NOMO-1 treated with DMSO at 0.1 percent for 48 hours (cell line): ENCODE results near the gene LANCL2.
A peak's percentile ranks its signal among the peaks of the same experiment; 100 is the strongest.
"Not testable (repeated sequence)": the region's sequence is repeated elsewhere in the genome, so short reads cannot be mapped to it uniquely, and the experiment has no call there.

Experiments
- DNase-seq: peaks from one replicate; lab custom pipeline; 2025; ENCODE audit not compliant: unreplicated experiment; lab: John Stamatoyannopoulos, UW

LANCL2 gene, protein sequence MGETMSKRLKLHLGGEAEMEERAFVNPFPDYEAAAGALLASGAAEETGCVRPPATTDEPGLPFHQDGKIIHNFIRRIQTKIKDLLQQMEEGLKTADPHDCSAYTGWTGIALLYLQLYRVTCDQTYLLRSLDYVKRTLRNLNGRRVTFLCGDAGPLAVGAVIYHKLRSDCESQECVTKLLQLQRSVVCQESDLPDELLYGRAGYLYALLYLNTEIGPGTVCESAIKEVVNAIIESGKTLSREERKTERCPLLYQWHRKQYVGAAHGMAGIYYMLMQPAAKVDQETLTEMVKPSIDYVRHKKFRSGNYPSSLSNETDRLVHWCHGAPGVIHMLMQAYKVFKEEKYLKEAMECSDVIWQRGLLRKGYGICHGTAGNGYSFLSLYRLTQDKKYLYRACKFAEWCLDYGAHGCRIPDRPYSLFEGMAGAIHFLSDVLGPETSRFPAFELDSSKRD

DNA sequence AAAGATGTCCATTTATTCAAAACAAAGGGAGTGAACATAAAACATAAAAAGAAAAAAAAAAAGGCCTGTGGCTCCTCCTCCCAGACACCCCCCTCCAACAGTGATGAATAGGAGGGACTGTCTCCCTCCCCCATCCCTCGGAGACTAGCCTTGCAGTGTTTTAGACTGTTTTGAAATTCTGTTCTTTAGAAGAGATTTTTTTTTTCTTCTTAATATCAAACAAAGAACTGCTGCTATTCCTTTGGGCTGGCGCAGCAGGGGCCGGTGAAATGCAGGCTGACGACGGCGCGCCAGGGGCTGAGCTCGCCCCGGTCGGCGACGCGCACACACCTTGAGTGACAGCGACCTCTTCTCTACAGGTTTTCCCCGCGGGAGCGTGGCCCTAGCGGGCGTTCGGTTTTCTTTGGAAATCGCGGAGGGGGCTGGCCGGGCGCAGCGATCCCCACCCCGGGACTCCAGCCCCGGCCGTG, at the start of gene LANCL2:
Gene LANCL2 (plus strand): TSS at position 133 of the 470 bp plus-strand sequence. CDS start 689 bp downstream, outside the sequence.
- DNase-seq = peak; percentile 47

DNA sequence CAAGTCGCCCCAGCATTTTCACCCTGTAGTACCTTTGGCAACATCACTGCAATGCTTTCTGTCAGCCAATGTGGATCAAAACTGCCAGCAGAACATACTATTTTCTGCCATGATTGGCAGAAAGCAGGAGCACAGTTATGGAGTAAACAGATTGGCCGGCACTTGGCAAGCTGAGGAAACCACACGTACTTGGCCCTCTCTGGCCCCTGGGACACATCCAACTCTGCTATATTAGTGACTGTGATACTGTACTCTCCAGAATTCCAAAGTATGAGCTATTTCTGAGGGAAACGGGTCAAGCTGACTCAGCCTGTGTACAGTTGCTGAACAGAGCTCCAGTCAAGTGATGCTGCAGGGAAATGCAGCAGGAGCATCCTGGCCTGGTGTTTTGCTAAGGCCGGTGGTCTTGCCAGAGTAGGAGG, 39.8 kb upstream of the LANCL2 start:
- no peak for DNase-seq

DNA sequence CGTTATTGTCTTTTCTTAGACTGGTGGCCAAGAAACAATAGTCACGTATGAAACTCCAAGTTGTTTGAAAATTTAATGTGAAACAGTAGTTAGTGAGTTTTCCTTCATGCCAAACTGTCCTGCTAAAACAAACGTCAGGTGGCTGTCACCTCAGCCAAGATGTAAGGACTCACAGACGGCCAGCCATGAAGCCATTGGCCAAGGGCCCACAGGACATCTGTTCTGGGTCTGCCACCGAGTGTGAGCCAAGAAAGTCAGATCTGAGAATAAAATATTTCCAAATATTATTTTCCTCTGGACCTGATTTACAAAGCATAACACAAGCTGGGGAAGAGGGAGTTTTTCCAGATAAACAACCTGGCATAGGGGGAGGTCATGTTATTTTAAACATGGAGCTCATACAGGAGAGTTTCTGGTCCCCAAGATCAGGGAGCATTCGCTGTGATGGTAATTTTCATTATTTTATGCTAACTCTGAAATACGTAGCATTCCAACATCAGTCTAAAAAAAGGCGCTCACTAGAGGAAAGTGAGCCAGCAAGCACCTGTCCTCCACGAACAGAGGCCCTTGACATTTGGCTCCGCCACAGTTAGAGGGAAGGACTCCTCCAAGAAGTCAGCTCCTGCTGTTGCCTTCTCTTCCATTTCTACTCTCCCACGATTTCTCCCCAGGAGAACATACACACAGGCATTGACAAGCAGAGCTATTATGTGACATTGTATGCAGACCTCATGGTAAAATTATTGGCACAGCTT, 38.9 kb upstream of the LANCL2 start:
- DNase-seq = no peak

DNA sequence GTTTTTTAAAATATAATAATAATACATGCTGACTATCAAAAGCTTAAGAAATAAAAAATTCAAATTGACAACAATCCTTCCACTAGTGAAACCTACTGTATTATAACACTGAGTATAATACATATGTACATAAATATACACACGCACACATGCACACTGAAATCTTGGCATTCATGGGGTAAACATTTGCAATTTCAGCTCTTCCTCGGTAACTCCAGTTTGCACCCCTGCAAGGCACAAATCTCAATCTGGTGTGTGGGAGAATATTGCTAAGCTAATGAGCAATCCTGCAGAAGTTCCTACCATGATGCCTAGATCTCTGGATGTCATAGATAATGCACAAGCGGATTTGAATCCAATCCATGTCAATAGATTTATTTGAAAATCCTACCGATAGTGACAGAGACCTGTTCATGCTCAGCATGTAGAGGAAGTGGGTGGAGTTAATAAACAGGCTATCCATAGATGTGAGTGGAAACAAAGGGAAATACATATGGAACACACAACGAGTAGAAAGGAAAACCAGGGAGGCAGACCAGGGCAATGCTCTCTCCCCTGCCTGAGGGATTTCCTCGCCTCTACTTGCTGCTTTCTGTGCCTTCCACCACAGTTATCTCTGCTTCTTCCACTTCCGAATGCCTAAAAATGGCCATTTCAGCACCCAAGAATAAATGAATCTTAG, 38.1 kb upstream of the LANCL2 start:
- no peak for DNase-seq

DNA sequence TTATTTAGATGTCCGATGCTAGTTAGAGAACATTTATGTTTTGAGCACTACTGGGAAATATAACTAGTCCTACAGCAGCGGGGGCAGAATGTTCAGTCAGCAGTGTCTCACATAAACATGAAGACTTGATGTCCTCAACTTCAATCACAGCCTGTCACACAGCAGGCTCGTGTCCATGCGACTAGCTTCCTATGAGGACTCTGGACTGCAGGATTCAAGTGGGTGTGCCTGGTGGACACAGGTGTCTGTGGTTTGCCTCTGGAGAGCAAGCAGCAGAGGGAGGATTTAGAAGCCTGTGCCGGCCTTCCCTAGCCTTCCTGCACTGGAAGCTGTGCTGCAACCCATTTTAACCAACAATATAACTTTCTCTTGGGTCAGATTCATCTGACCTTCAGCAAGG, 30.0 kb upstream of the LANCL2 start:
- DNase-seq = no peak

DNA sequence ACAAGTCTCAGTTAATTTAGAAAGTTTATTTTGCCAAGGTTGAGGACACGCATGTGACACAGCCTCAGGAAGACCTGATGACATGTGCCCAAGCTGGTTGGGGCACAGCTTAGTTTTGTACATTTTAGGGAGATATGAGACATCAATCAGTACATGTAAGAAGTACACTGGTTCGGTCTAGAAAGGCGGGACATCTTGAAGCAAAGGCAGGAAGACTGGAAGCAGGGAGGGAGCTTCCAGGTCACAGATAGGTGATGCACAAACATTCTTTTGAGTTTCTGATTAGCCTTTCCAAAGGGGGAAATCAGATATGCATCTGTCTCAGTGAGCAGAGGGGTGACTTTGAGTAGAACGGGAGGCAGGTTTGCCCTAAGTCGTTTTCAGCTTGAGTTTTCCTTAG, 29.4 kb upstream of the LANCL2 start:
- no peak for DNase-seq

DNA sequence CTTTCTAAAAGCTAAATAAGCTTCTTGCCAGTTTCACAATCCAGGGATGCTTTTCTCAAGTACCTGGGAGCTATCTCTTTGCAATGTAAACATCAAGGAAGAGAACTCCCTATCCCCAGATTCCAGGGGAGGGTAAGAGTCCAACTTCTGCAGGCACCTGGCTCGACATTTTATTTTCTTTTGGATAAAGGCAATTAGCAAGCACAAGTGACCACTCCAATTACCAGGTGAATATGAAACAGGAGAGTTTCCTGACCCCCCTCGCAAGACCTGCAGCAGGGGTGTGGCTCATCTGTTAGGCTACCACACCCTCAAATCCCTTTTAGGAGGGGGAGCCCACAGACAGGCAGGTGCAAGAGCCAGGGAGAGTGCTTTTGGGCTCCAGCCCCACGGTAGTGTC, 28.6 kb upstream of the LANCL2 start:
- DNase-seq = no peak

DNA sequence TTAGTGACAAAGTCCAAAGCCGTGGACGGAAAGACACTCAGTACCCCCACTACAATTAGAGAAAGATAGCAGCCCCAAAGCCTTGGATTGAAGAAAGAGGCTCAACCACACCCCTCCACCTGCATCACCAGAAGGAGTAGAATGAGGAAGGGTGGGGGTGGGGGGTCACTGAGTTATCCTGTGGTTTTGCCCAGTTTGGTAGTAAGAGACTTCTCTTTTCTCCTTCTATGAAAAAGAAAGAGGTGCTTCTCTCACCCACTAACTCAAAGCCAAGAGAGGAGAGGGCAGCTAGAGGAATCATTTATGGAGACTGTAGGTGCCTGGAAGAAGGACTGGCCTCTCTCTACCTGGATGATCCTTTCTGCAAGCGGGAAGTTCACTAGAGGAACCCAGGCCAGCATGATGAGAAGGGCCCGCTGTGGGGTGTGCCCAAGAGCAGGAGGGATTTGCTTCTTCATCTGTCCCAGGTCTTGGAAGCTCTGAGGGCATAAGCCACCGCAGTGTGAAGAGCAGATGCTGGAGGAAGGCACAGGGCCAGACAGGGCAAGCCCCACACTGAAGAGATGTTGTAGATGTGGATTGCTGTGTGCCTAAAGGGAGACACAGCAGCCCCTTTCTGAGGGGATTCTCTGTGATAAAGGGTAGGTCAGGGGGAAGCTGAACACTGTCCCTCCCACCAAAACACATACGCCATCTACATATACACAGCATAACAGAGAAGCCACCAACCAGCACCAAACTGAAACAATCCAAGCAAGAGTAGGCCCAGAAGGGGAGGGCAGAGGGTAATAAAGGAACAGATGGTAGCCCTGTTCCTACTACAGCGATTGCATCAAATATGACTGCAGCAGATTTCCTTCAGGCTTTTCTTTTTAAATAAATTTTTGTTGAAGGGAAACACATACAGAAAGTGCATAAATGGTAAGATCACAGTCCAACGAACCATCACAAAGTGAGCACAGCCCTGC, 25.8 kb upstream of the LANCL2 start:
- DNase-seq = no peak

DNA sequence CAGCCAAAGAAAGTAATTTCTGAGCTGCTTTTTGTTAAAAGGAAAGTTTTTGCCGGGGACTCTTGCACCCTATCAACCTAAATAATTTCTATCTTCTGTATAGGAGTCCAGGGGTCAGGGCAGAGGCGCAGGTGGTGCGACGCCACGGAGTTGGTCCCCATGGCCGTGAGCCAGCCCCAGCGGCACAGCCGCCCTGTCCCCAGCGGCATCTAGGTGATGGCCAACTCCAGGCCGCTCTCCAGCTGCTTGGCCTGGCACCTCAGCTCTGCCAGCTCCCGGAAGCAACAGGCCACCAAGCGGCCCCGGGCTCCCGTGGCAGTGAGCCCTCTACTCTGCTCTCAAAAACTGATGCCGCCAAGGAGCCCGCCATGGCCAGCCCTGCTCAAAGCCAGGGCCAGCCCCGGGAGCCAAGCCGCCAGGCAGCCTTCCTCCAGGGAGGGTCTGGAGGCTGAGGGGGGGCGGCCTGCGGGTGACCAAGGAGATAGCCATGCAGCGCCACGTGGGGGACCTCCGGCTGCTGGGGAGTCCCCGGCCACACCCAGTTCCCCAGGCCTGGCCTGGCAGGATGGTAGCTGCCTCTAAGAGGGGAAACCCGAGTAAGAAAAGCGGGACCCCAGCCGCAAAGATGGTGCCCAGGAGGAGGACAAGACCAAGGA, 22.8 kb upstream of the LANCL2 start:
- DNase-seq = no peak

DNA sequence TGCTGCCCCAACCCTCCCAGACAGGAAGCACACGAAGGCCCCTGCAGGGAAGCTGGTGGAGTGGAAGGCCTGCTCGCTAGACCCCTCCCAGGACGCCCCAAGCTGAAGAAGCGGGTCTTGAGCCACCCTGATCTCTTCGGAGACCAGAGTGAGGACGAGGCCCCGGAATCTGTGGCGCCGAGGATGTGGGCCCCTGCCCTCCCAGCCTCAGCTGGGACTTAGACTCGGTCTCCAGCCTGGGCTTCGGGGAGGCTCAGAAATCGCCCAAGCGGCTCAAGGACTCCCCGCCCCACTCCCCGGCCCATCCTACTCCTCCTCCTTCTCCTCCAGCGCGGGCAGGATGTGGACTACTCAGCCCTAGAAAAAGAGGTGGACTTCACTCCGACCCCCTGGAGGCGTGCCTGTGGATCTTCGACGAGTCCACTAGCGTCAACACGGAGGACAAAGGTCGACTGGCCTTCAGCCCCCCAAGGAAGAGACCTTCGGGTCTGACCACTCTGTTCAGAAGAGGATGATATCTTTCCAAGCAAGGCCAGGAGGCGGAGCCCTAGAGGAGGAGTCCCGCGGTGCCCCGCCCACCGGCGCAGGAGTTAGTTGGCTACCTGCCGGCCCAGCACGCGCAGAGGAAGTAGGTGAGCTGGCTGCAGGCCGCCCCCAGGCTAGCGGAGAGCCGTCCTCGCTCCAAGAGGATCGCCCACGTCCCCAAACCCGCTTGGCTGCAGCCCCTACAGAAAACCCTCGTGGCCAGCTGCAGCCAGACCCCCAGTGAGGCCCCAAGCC, 21.9 kb upstream of the LANCL2 start:
- DNase-seq = no peak

DNA sequence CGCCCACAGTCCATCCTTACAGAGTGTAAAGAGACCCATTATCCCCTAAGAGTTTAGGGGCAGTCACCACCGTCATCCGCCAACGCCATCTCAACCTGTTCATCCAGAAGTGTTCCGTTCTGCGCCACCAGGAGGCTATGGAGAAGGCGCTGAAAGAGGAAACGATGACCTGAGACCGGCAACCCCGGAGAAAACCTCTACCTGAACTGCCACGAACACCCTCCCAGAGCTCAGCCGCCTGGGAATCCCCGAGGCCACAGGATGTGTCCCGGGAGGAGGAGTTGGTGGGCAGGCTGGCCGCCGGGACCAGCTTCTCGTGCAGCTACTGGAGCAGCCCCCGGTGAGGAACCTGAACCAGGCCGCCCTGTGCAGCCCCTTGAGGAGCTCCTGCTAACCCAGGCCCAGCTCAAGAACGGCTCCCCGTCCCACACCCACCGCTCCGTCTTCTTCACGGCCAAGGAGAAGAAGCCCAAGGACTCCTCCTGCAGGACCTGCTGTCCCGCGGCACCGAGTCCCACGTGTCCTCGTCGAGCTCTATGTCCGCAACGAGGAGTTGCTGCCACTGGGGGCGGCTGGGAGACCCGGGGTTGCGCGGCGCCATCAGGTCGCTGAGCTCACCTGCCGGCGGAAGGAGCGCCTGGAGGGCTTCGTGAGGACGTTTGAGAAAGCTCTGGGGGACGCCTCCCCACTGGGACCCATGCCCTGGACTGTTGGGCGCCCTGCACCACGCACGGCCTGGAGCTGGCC, 21.1 kb upstream of the LANCL2 start:
- no peak for DNase-seq

DNA sequence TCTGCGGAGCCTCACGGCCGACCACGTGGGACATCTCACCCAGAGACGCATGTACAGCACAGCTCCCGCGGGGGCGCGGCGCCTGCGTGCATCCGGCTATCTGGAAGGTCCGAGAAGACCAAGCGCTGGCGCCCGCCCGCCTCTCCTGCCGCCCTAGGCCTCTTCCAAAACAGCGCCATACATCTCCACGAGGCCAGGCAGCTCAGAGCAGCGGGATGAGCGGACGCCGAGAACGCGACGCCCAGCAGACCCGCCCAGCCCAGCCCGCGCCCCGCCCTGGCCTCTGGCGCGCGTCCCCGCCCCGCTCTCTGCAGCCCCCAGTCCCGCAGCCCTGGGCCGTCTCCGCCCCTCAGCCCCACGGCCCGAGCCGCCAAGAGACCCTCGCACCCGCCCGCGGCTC, 20.3 kb upstream of the LANCL2 start:
- no peak for DNase-seq

DNA sequence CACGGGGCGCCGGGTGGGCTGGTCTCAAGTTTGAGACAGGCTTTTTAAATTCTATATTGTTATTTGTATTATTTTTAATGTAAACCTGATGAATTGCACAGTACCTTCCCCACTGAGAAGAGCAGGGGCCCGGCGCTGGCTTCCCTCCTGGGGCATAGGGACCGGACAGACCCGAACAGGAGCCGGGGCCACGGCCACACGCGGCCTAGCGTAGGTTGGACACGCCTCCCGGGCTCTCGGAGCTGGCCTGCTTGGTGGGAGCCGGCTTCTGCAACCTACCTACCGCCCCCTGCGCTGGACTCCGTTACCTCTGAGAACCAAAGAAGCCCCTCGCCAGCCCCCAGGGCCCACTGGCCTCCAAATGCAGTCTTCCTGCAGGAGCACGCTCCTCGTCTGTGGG, 19.8 kb upstream of the LANCL2 start:
- DNase-seq = no peak

DNA sequence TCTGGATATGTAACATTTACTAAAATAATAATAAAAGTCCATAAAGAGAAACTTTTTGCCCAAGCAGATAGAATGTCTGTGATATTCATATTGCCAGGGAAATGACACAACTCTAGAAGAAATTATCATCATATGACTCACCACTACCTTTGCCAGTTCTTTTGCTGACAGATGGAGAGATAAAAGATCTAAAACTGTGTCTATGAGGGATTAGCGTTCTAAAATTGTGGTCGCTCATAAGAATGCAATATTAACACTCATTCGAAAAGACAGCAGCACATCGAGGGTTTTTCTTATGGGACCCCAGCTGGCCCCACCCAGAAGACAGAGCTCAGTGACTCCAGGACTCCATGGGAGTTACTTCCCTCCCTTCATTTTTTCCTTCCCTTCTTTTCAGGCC, 16.6 kb upstream of the LANCL2 start:
- DNase-seq = no peak

DNA sequence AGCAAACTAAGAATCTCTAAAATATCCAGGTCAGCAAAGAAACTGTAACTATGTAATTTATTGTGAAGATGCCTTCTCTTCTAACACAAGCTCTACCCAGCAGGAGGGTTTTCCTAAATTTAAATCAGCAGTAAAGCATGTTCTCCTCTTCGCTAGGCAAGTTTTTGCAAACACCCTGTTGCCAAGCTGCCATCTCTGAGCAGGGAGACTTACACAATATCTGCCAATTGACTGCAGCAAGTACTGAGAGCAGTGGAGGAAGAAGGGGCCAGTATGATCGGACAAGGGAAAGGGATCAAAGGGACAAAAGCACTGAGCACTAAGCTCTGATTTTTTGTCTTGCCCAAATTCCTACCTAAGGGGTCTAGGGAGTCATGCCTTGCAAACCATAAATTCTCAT, 16.0 kb upstream of the LANCL2 start:
- no peak for DNase-seq

DNA sequence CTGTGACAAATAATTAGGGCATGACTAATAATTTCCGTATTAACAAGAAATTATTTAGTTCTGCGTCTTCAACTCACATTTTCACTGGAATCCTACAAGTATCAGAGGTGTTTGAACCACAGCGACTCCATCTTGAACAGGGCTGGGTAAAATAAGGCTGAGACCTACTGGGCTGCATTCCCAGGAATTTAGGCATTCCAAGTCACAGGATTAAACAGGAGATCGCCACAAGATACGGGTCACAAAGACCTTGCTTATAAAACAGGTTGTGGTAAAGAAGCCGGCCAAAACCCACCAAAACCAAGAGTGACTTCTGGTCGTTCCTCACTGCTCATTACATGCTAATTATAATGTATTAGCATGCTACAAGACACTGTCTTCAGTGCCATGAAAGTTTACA, 14.9 kb upstream of the LANCL2 start:
- no peak for DNase-seq

DNA sequence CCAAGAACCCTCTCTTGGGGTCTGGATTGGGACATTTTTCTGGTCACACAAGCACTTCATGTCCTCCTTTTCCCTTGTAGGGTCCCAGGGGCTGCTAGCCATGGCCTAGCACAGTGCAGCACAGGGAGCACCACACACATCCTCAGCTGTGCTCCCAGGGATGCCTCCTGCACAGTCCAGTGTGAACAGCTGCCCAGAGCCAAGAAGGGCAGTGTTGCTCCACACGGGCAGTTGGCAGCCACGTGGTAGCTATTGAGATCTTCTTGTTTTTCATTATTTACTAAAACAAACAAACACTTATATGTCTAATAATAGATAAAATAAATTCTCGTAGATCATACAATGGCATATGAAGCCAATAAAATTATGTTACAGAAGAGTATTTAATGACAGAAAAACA, 13.9 kb upstream of the LANCL2 start:
- no peak for DNase-seq

DNA sequence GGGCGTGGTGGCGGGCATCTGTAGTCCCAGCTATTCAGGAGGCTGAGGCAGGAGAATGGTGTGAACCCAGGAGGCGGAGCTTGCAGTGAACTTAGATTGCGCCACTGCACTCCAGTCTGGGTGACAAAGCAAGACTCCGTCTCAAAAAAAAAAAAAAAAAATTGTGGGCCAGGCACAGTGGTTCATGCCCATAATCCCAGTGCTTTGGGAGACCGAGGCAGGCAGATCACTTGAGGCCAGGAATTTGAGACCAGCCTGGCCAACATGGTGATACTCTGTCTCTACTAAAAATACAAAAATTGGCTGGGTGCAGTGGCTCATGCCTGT, 12.2 kb upstream of the LANCL2 start:
- DNase-seq = not testable (repeated sequence)

DNA sequence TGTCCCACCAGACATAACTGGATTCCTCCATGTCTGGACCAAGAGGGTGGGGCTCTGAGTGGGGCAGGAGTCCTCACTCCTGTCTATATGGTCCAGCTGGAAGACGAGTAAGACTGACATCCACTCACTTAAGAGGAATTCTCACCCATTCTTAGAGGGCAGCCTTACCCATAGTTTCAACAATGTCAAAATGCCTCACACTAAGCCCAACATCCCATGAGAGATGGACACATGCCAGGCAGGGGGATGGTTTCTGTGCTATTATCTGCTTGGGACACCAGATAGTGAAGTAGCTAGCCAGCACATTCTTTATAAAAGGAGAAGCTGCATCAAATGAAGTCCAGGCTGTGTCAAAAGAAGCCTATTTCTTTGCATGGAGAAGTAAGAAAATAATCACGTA, 4.7 kb upstream of the LANCL2 start:
- no peak for DNase-seq
